ENCODE data around the gene NPSR1. TPM values are rescaled to one million over a fixed set of nuclear protein-coding genes. Genes with fewer than 3 reads are reported as not detected.
"Not testable (repeated sequence)": the region's sequence is repeated elsewhere in the genome, so short reads cannot be mapped to it uniquely, and the experiment has no call there.

NPSR1 gene
- total RNA-seq, 1 experiment from 2014 or later: not detected

- not testable (repeated sequence) for DNase-seq (ENCODE audit: low spot score)
Measured at GRCh38 chr7:34868602-34869001, 210.6 kb downstream of the NPSR1 start.

- DNase-seq (ENCODE audit: low spot score): no peak
Measured at GRCh38 chr7:34869057-34869456, 211.0 kb downstream of the NPSR1 start.

GRCh38 chr7:34870041-34870440, 212.0 kb downstream of the NPSR1 start:
- peak; percentile 41 for DNase-seq (ENCODE audit: low spot score)

- DNase-seq (ENCODE audit: low spot score): not testable (repeated sequence)
Measured at GRCh38 chr7:34874329-34874728, 216.3 kb downstream of the NPSR1 start.

GRCh38 chr7:34875481-34875880, 217.5 kb downstream of the NPSR1 start:
- no peak for DNase-seq (ENCODE audit: low spot score)

GRCh38 chr7:34878944-34879735, 221.1 kb downstream of the NPSR1 start:
- DNase-seq (ENCODE audit: low spot score): not testable (repeated sequence)

GRCh38 chr7:34879871-34880270, 221.9 kb downstream of the NPSR1 start:
- DNase-seq (ENCODE audit: low spot score): no peak

- not testable (repeated sequence) for DNase-seq (ENCODE audit: low spot score)
Measured at GRCh38 chr7:34883855-34884254, 225.8 kb downstream of the NPSR1 start.

GRCh38 chr7:34886856-34887255, 228.8 kb downstream of the NPSR1 start:
- no peak for DNase-seq (ENCODE audit: low spot score)

- DNase-seq (ENCODE audit: low spot score): no peak
Measured at GRCh38 chr7:34889951-34890350, 231.9 kb downstream of the NPSR1 start.

GRCh38 chr7:34895202-34895601, 237.2 kb downstream of the NPSR1 start:
- DNase-seq (ENCODE audit: low spot score): no peak

Measured in A172 (cell line).